Esophagus squamous epithelium (tissue), 5 donors: ENCODE measurements around the gene RNF150. TPM values are rescaled to one million over a fixed set of nuclear protein-coding genes. Genes with fewer than 3 reads are reported as not detected.

ENCODE experiments used
- DNase-seq: peaks from one replicate; lab custom pipeline; 2025; lab: John Stamatoyannopoulos, UW
- H3K27ac ChIP-seq, 4 donors: fragments of 200-600 bp; sonication (generic); one replicate each; pipeline ENCODE4 v1.5.1; 2016 to 2019; ENCODE audit warnings: mild to moderate bottlenecking in 1 of 4
- H3K27me3 ChIP-seq, 4 donors: fragments of 200-600 bp; sonication (generic); 1 replicate in 3 of 4; 2 replicates in 1 of 4; pipeline versions ENCODE4 v1.5.1 to v1.6.0; 2017 to 2021; ENCODE audit warnings: antibody characterized with exemption in 1 of 4
- H3K36me3 ChIP-seq, 3 donors: fragments of 200-600 bp; sonication (generic); one replicate each; pipeline ENCODE4 v1.5.1; 2016 to 2019
- H3K4me1 ChIP-seq, 3 donors: fragments of 200-600 bp; sonication (generic); one replicate each; pipeline ENCODE4 v1.5.1; 2017 to 2019
- H3K4me3 ChIP-seq, 4 donors: fragments of 200-600 bp; sonication (generic); 1 replicate in 3 of 4; 2 replicates in 1 of 4; pipeline ENCODE4 v1.5.1; 2016 to 2019; ENCODE audit warnings: mild to moderate bottlenecking in 2 of 4, moderate library complexity in 1 of 4
- H3K9me3 ChIP-seq, 3 donors: fragments of 200-600 bp; sonication (generic); one replicate each; pipeline ENCODE4 v1.5.1; 2016 to 2019
- POLR2A ChIP-seq, 4 donors: fragments of 450-650 bp; IDR thresholded peaks; one replicate each; pipeline ENCODE4 v1.6.1; 2017; ENCODE audit warnings: antibody characterized with exemption in 4 of 4, mild to moderate bottlenecking in 4 of 4, moderate library complexity in 3 of 4
- WGBS, 2 donors: methylation state at CpG; one replicate each; pipeline ENCODE4 v1.1.5; 2018; 5-methylcytosine and 5-hydroxymethylcytosine counted together
- intact Hi-C: fragments of 100-400 bp; cut with DNase I; formaldehyde crosslinking; loops from one replicate; pipeline ENCODE4 v1.15.0; 2022
- total RNA-seq, 4 donors: library from RNA; depleted of rRNA; stranded (reverse); fragments of >200 nt; gene quantifications; one replicate each; pipeline ENCODE4 v1.1.0, GENCODE V29; 2016
- TF ChIP-seq, protein P1 (sequence below), 6 experiments: fragments of 450-650 bp in 4 of 6; fragments of 200-600 bp in 2 of 6; sonication (generic) in 2 of 6; IDR thresholded peaks; one replicate each; pipeline ENCODE4 v1.5.1; 2016 to 2019; ENCODE audit warnings: antibody characterized with exemption in 6 of 6, mild to moderate bottlenecking in 4 of 6, moderate library complexity in 4 of 6
- donor health status: DM: yes; HTN: yes; CAD: no.

The RNF150 gene
- total RNA-seq, 4 donors from 2014 or later = 0.23 to 6.7 (median 4.5) TPM

- WGBS, 2 donors = 82 to 85% methylated on average over 2 of the region's 2 CpGs
- Histone ChIP-seq H3K4me1 (peaks cover 0 to 34% (median 11%) of the 10 kb centered on the region in 3 donors), H3K27me3 (no peaks in the 10 kb centered on the region), H3K4me3 (no peak overlapping the region), H3K36me3 (no peaks in the 10 kb centered on the region), H3K9me3 (no peaks in the 10 kb centered on the region), H3K27ac (peak overlapping the region in 1 of 4 donors; percentile 69)
- intact Hi-C loops = no loop called here
- DNase-seq = no peak
- TF ChIP-seq, protein P1, sequence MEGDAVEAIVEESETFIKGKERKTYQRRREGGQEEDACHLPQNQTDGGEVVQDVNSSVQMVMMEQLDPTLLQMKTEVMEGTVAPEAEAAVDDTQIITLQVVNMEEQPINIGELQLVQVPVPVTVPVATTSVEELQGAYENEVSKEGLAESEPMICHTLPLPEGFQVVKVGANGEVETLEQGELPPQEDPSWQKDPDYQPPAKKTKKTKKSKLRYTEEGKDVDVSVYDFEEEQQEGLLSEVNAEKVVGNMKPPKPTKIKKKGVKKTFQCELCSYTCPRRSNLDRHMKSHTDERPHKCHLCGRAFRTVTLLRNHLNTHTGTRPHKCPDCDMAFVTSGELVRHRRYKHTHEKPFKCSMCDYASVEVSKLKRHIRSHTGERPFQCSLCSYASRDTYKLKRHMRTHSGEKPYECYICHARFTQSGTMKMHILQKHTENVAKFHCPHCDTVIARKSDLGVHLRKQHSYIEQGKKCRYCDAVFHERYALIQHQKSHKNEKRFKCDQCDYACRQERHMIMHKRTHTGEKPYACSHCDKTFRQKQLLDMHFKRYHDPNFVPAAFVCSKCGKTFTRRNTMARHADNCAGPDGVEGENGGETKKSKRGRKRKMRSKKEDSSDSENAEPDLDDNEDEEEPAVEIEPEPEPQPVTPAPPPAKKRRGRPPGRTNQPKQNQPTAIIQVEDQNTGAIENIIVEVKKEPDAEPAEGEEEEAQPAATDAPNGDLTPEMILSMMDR (IDR thresholded peaks at IDR 0.05) = no peak
- no peak for TF ChIP-seq POLR2A (IDR thresholded peaks at IDR 0.05)
Observed at GRCh38 chr4:140841186-140841585, 292.1 kb downstream of the RNF150 start.

DNA sequence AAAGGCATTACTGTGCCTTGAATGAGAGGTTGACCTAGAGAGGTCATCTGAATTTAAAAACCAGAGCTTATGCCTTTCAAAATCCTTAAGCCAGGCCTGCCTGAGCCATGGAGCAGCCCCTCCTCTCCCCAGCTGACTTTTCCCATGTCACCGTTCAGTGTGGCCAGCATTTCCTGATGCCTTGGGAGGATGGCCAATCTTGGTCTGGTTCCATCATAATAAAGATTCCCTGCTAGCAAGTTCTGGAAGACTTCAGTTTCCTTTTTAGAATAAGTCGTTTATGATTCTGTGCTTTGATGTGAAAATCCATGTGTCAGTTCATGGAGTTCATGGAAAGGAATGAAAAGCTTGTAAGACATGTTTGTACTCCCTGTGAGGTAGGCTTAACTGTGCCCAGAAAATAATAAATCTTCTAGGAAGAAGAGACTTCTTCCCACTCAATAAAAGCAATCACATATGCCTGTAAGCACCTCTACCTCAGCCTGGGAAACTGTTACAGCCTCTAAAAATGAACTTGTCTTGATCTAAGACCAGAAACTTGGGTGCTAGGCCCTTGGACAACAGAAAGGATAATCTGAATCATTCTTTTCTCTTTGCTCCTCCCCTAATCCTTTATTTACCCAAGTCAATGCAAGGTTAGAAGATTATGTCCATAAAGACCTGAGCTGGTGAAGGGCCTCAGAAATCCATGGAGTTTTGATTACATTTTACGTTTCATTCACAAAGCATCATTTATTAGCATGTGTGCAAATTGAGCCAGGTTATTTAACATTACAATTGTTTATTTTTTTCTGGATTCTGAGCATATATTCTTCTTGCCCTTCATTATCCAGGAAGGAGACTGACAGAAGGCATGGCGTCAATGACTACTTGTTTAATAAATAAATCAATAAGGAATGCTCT is 293.1 kb downstream of the RNF150 start:
- no peaks in the 10 kb centered on the region for H3K36me3 ChIP-seq
- H3K27me3 ChIP-seq = no peaks in the 10 kb centered on the region
- intact Hi-C loops = no loop called here
- no peak overlapping the region for H3K4me3 ChIP-seq
- peak overlapping the region; percentile 7 to 69 (median 48) for H3K27ac ChIP-seq
- H3K9me3 ChIP-seq = no peaks in the 10 kb centered on the region
- H3K4me1 ChIP-seq = peaks cover 0 to 45% (median 11%) of the 10 kb centered on the region in 3 donors
- 32 to 45% methylated on average over 4 of the region's 4 CpGs for WGBS, 2 donors
- TF ChIP-seq POLR2A (IDR thresholded peaks at IDR 0.05) = no peak
- TF ChIP-seq, protein P1 (IDR thresholded peaks at IDR 0.05) = no peak
- DNase-seq = no peak

GRCh38 chr4:140839406-140839805 is 293.9 kb downstream of the RNF150 start:
- H3K27me3 ChIP-seq = no peaks in the 10 kb centered on the region
- H3K4me3 ChIP-seq = no peak overlapping the region
- H3K36me3 ChIP-seq = no peaks in the 10 kb centered on the region
- WGBS, 2 donors = 70 to 74% methylated on average over 4 of the region's 4 CpGs
- peaks cover 0 to 52% (median 11%) of the 10 kb centered on the region in 3 donors for H3K4me1 ChIP-seq
- no peak for DNase-seq
- intact Hi-C loops = no loop called here
- no peaks in the 10 kb centered on the region for H3K9me3 ChIP-seq
- peak overlapping the region; percentile 7 to 69 (median 42) for H3K27ac ChIP-seq
- no peak for TF ChIP-seq POLR2A (IDR thresholded peaks at IDR 0.05)

DNA sequence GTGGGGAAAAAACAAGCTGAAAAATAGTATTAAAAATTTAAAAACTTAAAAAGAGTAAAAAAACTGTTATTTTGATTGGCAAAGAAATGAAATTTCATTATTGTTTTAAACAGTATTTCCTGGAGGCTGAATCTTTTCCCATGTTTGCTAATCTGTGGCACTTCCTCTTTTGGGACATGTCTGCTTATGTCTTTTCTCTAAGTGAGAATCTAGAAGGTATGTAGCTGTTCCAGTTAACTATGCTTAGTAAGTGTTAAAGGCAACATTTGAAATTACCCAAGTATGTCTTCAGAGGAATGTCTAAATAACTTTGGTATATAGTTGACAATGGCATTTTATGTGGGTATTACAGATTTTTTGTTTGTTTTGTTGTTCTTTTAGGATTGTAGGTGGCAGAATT is 295.5 kb downstream of the RNF150 start:
- TF ChIP-seq, protein P1 (IDR thresholded peaks at IDR 0.05) = no peak
- no peak for TF ChIP-seq POLR2A (IDR thresholded peaks at IDR 0.05)

GRCh38 chr4:140834839-140835495 is 298.3 kb downstream of the RNF150 start:
- no peak overlapping the region for H3K4me3 ChIP-seq
- intact Hi-C loops = no loop called here
- H3K36me3 ChIP-seq = no peaks in the 10 kb centered on the region
- 15 to 31% methylated on average over 7 of the region's 7 CpGs for WGBS, 2 donors
- TF ChIP-seq POLR2A (IDR thresholded peaks at IDR 0.05) = no peak
- TF ChIP-seq, protein P1 (IDR thresholded peaks at IDR 0.05) = peak in 2 of 6 experiments; percentile 14 to 29
- no peaks in the 10 kb centered on the region for H3K9me3 ChIP-seq
- DNase-seq = no peak
- no peaks in the 10 kb centered on the region for H3K27me3 ChIP-seq
- H3K4me1 ChIP-seq = peaks cover 0 to 56% (median 8%) of the 10 kb centered on the region in 3 donors
- peak overlapping the region; percentile 36 to 66 (median 52) for H3K27ac ChIP-seq

More for the DNA sequence above, 295.5 kb downstream of the RNF150 start:
- intact Hi-C loops = no loop called here
- no peaks in the 10 kb centered on the region for H3K36me3 ChIP-seq
- H3K27me3 ChIP-seq = no peaks in the 10 kb centered on the region
- H3K4me3 ChIP-seq = no peak overlapping the region
- no peaks in the 10 kb centered on the region for H3K9me3 ChIP-seq
- no peak for DNase-seq
- H3K4me1 ChIP-seq = peaks cover 0 to 66% (median 11%) of the 10 kb centered on the region in 3 donors
- no peak overlapping the region for H3K27ac ChIP-seq
